H9 (cell line): ENCODE results near the gene TREML4. TPM values are rescaled to one million over a fixed set of nuclear protein-coding genes. Genes with fewer than 3 reads are reported as not detected.

Experiments
- DNase-seq: peaks from one replicate; pipeline ENCODE4 v3.0.0-alpha.2; 2017
- H2AFZ ChIP-seq: one replicate; pipeline ENCODE4 v1.6.1; 2013; ENCODE audit warnings: mild to moderate bottlenecking, low read length, control low read depth, moderate library complexity
- H2AK5ac ChIP-seq: 2 replicates; pipeline ENCODE4 v1.6.1; 2013; ENCODE audit warnings: low read length, control low read depth, mixed read lengths; ENCODE audit not compliant: insufficient read length
- H2BK120ac ChIP-seq: one replicate; pipeline ENCODE4 v1.6.1; 2013; ENCODE audit warnings: low read depth, mild to moderate bottlenecking, low read length, control low read depth, inconsistent platforms; ENCODE audit not compliant: poor library complexity, severe bottlenecking
- H2BK12ac ChIP-seq: 2 replicates; pipeline ENCODE4 v1.6.1; 2013; ENCODE audit warnings: low read length, control low read depth, mixed read lengths, low read depth; ENCODE audit not compliant: insufficient read length
- H2BK15ac ChIP-seq: 2 replicates; pipeline ENCODE4 v1.6.1; 2013; ENCODE audit warnings: low read depth, low read length, control low read depth
- H2BK20ac ChIP-seq: one replicate; pipeline ENCODE4 v1.6.1; 2013; ENCODE audit warnings: low read depth, mild to moderate bottlenecking, low read length, control low read depth, inconsistent platforms; ENCODE audit not compliant: poor library complexity, severe bottlenecking
- H2BK5ac ChIP-seq: 2 replicates; pipeline ENCODE4 v1.6.1; 2013; ENCODE audit warnings: low read length, control low read depth, mixed read lengths; ENCODE audit not compliant: insufficient read length
- H3K14ac ChIP-seq: 2 replicates; pipeline ENCODE4 v1.6.1; 2013; ENCODE audit warnings: low read length, control low read depth; ENCODE audit not compliant: insufficient read depth
- H3K18ac ChIP-seq: 2 replicates; pipeline ENCODE4 v1.6.1; 2013; ENCODE audit warnings: low read depth, mild to moderate bottlenecking, mixed read lengths, low read length, control low read depth; ENCODE audit not compliant: insufficient read length
- H3K23ac ChIP-seq: 2 replicates; pipeline ENCODE4 v1.6.1; 2013; ENCODE audit warnings: low read length, control low read depth, mixed read lengths, low read depth; ENCODE audit not compliant: insufficient read length
- H3K23me2 ChIP-seq: 2 replicates; pipeline ENCODE4 v1.6.1; 2013; ENCODE audit warnings: low read depth, mild to moderate bottlenecking, mixed read lengths, low read length, control low read depth; ENCODE audit not compliant: insufficient read length, poor library complexity, severe bottlenecking
- H3K27ac ChIP-seq: 2 replicates; pipeline ENCODE4 v1.5.1; 2013; ENCODE audit warnings: low read length, control low read depth, mixed read lengths, low read depth; ENCODE audit not compliant: insufficient read length
- H3K27me3 ChIP-seq: 2 replicates; pipeline ENCODE4 v1.6.1; 2013; ENCODE audit warnings: low read length, control low read depth, inconsistent platforms; ENCODE audit not compliant: insufficient read depth
- H3K4ac ChIP-seq: 2 replicates; pipeline ENCODE4 v1.6.1; 2013; ENCODE audit warnings: low read depth, mild to moderate bottlenecking, control low read depth, inconsistent platforms, low read length, moderate library complexity
- H3K4me1 ChIP-seq: 2 replicates; pipeline ENCODE4 v1.6.1; 2013; ENCODE audit warnings: low read length, control low read depth, inconsistent platforms; ENCODE audit not compliant: insufficient read depth
- H3K4me2 ChIP-seq: 2 replicates; pipeline ENCODE4 v1.6.1; 2013; ENCODE audit warnings: low read length, control low read depth, mixed read lengths; ENCODE audit not compliant: insufficient read length, insufficient read depth
- H3K56ac ChIP-seq: 2 replicates; pipeline ENCODE4 v1.6.1; 2013; ENCODE audit warnings: low read depth, mild to moderate bottlenecking, mixed read lengths, low read length, control low read depth; ENCODE audit not compliant: insufficient read length
- H3K79me1 ChIP-seq: 2 replicates; pipeline ENCODE4 v1.6.1; 2013; ENCODE audit warnings: low read depth, mild to moderate bottlenecking, moderate library complexity, low read length, control low read depth, inconsistent platforms; ENCODE audit not compliant: insufficient read depth, poor library complexity, severe bottlenecking
- H3K79me2 ChIP-seq: 2 replicates; pipeline ENCODE4 v1.6.1; 2013; ENCODE audit warnings: low read length, control low read depth, inconsistent platforms; ENCODE audit not compliant: insufficient read depth
- H3K9ac ChIP-seq: 2 replicates; pipeline ENCODE4 v1.6.1; 2013; ENCODE audit warnings: low read length, control low read depth, mixed read lengths; ENCODE audit not compliant: insufficient read length; ENCODE audit errors: extremely low read depth
- H3K9me3 ChIP-seq: one replicate; pipeline ENCODE4 v1.6.1; 2013; ENCODE audit warnings: low read depth, low read length, inconsistent platforms; ENCODE audit not compliant: control insufficient read depth
- H3T11ph ChIP-seq: one replicate; pipeline ENCODE4 v1.6.1; 2013; ENCODE audit warnings: mild to moderate bottlenecking, low read length, control low read depth, inconsistent platforms
- H4K20me1 ChIP-seq: one replicate; pipeline ENCODE4 v1.6.1; 2013; ENCODE audit not compliant: control insufficient read depth, insufficient read length, insufficient read depth
- H4K5ac ChIP-seq: 2 replicates; pipeline ENCODE4 v1.6.1; 2013; ENCODE audit warnings: low read depth, mild to moderate bottlenecking, mixed read lengths, low read length, control low read depth; ENCODE audit not compliant: insufficient read length
- H4K8ac ChIP-seq: replicated peaks from 2 replicates; pipeline ENCODE4 v1.6.1; 2013; ENCODE audit warnings: low read length, control low read depth, mixed read lengths, low read depth; ENCODE audit not compliant: insufficient read length
- H4K91ac ChIP-seq: 2 replicates; pipeline ENCODE4 v1.6.1; 2013; ENCODE audit warnings: low read depth, mild to moderate bottlenecking, moderate library complexity, mixed read lengths, low read length, control low read depth; ENCODE audit not compliant: insufficient read length
- H3K27ac Mint-ChIP-seq, 3 experiments: 2 replicates in 2 of 3; 3 replicates in 1 of 3; pipeline ENCODE4 v1.8.0; 2020 to 2021; ENCODE audit warnings: mixed read lengths in 3 of 3, mild to moderate bottlenecking in 1 of 3, moderate library complexity in 1 of 3
- H3K27me3 Mint-ChIP-seq: 2 replicates; pipeline ENCODE4 v1.8.0; 2021; ENCODE audit warnings: low read depth, mild to moderate bottlenecking, moderate library complexity, mixed read lengths
- H3K36me3 Mint-ChIP-seq, 3 experiments: 2 replicates in 2 of 3; 3 replicates in 1 of 3; pipeline ENCODE4 v1.8.0; 2020 to 2021; ENCODE audit warnings: low read depth in 3 of 3, mixed read lengths in 3 of 3; ENCODE audit not compliant: insufficient read depth in 1 of 3
- H3K4me1 Mint-ChIP-seq, 2 experiments: 2 replicates each; pipeline ENCODE4 v1.8.0; 2020; ENCODE audit warnings: mixed read lengths in 2 of 2
- H3K4me3 Mint-ChIP-seq, 2 experiments: 2 replicates in 1 of 2; 3 replicates in 1 of 2; pipeline ENCODE4 v1.8.0; 2020 to 2021; ENCODE audit warnings: mild to moderate bottlenecking in 2 of 2, mixed read lengths in 2 of 2, moderate library complexity in 1 of 2
- H3K9me3 Mint-ChIP-seq, 2 experiments: 2 replicates in 1 of 2; 3 replicates in 1 of 2; pipeline ENCODE4 v1.8.0; 2020; ENCODE audit warnings: mild to moderate bottlenecking in 2 of 2, mixed read lengths in 2 of 2, moderate library complexity in 1 of 2
- CTCF ChIP-seq: fragments of 200-600 bp; sonication (generic); conservative IDR thresholded peaks from 3 replicates; pipeline ENCODE4 v1.8.0; 2021; ENCODE audit warnings: antibody characterized with exemption, mild to moderate bottlenecking
- WGBS: extraction: QIAGEN DNeasy Blood & Tissue Kit; methylation state at CpG from one replicate; pipeline ENCODE4 v1.1.7; 2013; ENCODE audit warnings: missing lambda C conversion rate, low lambda C conversion rate, mixed read lengths; ENCODE audit not compliant: insufficient read length; ENCODE audit errors: extremely low coverage; 5-methylcytosine and 5-hydroxymethylcytosine counted together
- total RNA-seq: library from RNA; stranded (reverse); gene quantifications from 2 replicates; pipeline ENCODE4 v1.2.1, GENCODE V29; 2021

Gene TREML4
- total RNA-seq, 1 experiment from 2014 or later: not detected

- Mint-ChIP-seq H3K9me3 (no peaks in the 10 kb centered on the region), H3K4me1 (peaks cover 8 to 12% of the 10 kb centered on the region in 2 experiments), H3K4me3 (no peak overlapping the region), H3K36me3 (no peaks in the 10 kb centered on the region), H3K27ac (no peak overlapping the region), H3K27me3 (peaks cover 28% of the 10 kb centered on the region)
- Histone ChIP-seq H3K14ac (no peak overlapping the region), H3K23me2 (no peaks in the 10 kb centered on the region), H2BK20ac (no peak overlapping the region), H3K9ac (no peak overlapping the region), H3K27me3 (no peaks in the 10 kb centered on the region), H2BK15ac (no peak overlapping the region), H3K4ac (no peak overlapping the region), H3K4me2 (no peak overlapping the region), H3K79me2 (no peaks in the 10 kb centered on the region), H3K56ac (no peak overlapping the region), H3K18ac (no peak overlapping the region), H4K91ac (no peak overlapping the region), H4K20me1 (no peaks in the 10 kb centered on the region), H2BK12ac (no peak overlapping the region), H2AFZ (no peak overlapping the region), H4K8ac (no peak overlapping the region), H3K27ac (no peak overlapping the region), H3K79me1 (no peaks in the 10 kb centered on the region), H2BK5ac (no peak overlapping the region), H2BK120ac (no peak overlapping the region), H3T11ph (no peak overlapping the region), H2AK5ac (no peak overlapping the region), H4K5ac (no peak overlapping the region), H3K9me3 (no peaks in the 10 kb centered on the region), H3K23ac (no peak overlapping the region), H3K4me1 (no peaks in the 10 kb centered on the region)
- no CpG with 5 or more reads among the region's 2 CpGs for WGBS
- no peak for TF ChIP-seq CTCF
- DNase-seq: no peak
These were observed 49.5 kb downstream of the TREML4 start for GRCh38 chr6:41277605-41278004.
